Esophagus muscularis mucosa (tissue), 4 donors: ENCODE data around the gene TRDN. TPM values are rescaled to one million over a fixed set of nuclear protein-coding genes. Genes with fewer than 3 reads are reported as not detected.
"Not testable (repeated sequence)": the region's sequence is repeated elsewhere in the genome, so short reads cannot be mapped to it uniquely, and the experiment has no call there.

Source experiments
- DNase-seq: peaks from one replicate; pipeline ENCODE4 v3.0.0-alpha.2; 2017; ENCODE audit errors: extremely low spot score
- H3K27ac ChIP-seq, 4 donors: fragments of 200-600 bp; sonication (generic); replicated peaks in 1 of 4; 1 replicate in 3 of 4; 2 replicates in 1 of 4; pipeline ENCODE4 v1.5.1; 2016 to 2019; ENCODE audit warnings: mild to moderate bottlenecking in 1 of 4
- H3K27me3 ChIP-seq, 4 donors: fragments of 200-600 bp; sonication (generic); one replicate each; pipeline versions ENCODE4 v1.5.1 to v1.6.0; 2016 to 2019
- H3K36me3 ChIP-seq, 4 donors: fragments of 200-600 bp; sonication (generic); one replicate each; pipeline ENCODE4 v1.5.1; 2016 to 2019
- H3K4me1 ChIP-seq, 4 donors: fragments of 200-600 bp; sonication (generic); one replicate each; pipeline ENCODE4 v1.5.1; 2016 to 2019
- H3K4me3 ChIP-seq, 4 donors: fragments of 200-600 bp; sonication (generic); 1 replicate in 2 of 4; 2 replicates in 2 of 4; pipeline ENCODE4 v1.5.1; 2016 to 2019; ENCODE audit warnings: mild to moderate bottlenecking in 4 of 4, moderate library complexity in 1 of 4
- H3K9me3 ChIP-seq, 4 donors: fragments of 200-600 bp; sonication (generic); 1 replicate in 3 of 4; 2 replicates in 1 of 4; pipeline ENCODE4 v1.5.1; 2016 to 2019
- EP300 ChIP-seq: sonication (generic); formaldehyde crosslinking; IDR thresholded peaks from one replicate; pipeline ENCODE4 v1.6.1; 2017; ENCODE audit warnings: antibody characterized with exemption
- POLR2A ChIP-seq: fragments of 450-650 bp; IDR thresholded peaks from one replicate; pipeline ENCODE4 v1.6.1; 2017; ENCODE audit warnings: antibody characterized with exemption, moderate library complexity, mild to moderate bottlenecking, low read depth
- POLR2AphosphoS5 ChIP-seq, 2 donors: sonication (generic); formaldehyde crosslinking; IDR thresholded peaks; one replicate each; pipeline ENCODE4 v1.6.1; 2017; ENCODE audit warnings: antibody characterized with exemption in 2 of 2
- WGBS: methylation state at CpG from one replicate; pipeline ENCODE4 v1.1.5; 2018; 5-methylcytosine and 5-hydroxymethylcytosine counted together
- intact Hi-C: fragments of 100-400 bp; cut with DNase I; formaldehyde crosslinking; loops from one replicate; pipeline ENCODE4 v1.15.1; 2023
- total RNA-seq, 4 donors: library from RNA; depleted of rRNA; stranded (reverse); fragments of >200 nt; gene quantifications; one replicate each; pipeline versions ENCODE4 v1.1.0 to v1.2.1, GENCODE V29; 2016
- TF ChIP-seq, protein P1 (sequence below), 3 experiments: fragments of 200-600 bp in 2 of 3; fragments of 450-650 bp in 1 of 3; sonication (generic) in 2 of 3; IDR thresholded peaks; one replicate each; pipeline ENCODE4 v1.5.1; 2017 to 2019; ENCODE audit warnings: antibody characterized with exemption in 3 of 3, mild to moderate bottlenecking in 2 of 3, moderate library complexity in 1 of 3

Gene TRDN
- total RNA-seq, 4 donors from 2014 or later, result not detected

GRCh38 chr6:123233336-123233735 is 403.4 kb downstream of the TRDN start:
- Histone ChIP-seq H3K4me1 (no peaks in the 10 kb centered on the region), H3K36me3 (no peaks in the 10 kb centered on the region), H3K27ac (no peak overlapping the region), H3K4me3 (no peak overlapping the region), H3K27me3 (no peaks in the 10 kb centered on the region), H3K9me3 (no peaks in the 10 kb centered on the region)
- intact Hi-C loops, result no loop called here
- no peak for DNase-seq
- TF ChIP-seq POLR2AphosphoS5 (IDR thresholded peaks at IDR 0.05), result no peak
- no peak for TF ChIP-seq EP300
- TF ChIP-seq POLR2A, result no peak
- 73% methylated on average over 4 of the region's 4 CpGs for WGBS

GRCh38 chr6:123227789-123228188 is 409.0 kb downstream of the TRDN start:
- intact Hi-C loops, H3K27ac ChIP-seq, H3K4me3 ChIP-seq, DNase-seq, H3K27me3 ChIP-seq, H3K9me3 ChIP-seq, H3K4me1 ChIP-seq, H3K36me3 ChIP-seq: not testable (repeated sequence)
- 45% methylated on average over 2 of the region's 2 CpGs for WGBS

GRCh38 chr6:123226398-123226797 is 410.4 kb downstream of the TRDN start:
- intact Hi-C loops, result no loop called here
- 63% methylated on average over 3 of the region's 3 CpGs for WGBS
- DNase-seq, result no peak
- Histone ChIP-seq H3K27ac (no peak overlapping the region), H3K4me1 (no peaks in the 10 kb centered on the region), H3K9me3 (no peaks in the 10 kb centered on the region), H3K27me3 (no peaks in the 10 kb centered on the region), H3K36me3 (no peaks in the 10 kb centered on the region), H3K4me3 (no peak overlapping the region)
- TF ChIP-seq POLR2A, result no peak
- TF ChIP-seq POLR2AphosphoS5 (IDR thresholded peaks at IDR 0.05), result no peak

GRCh38 chr6:123224077-123224476 is 412.7 kb downstream of the TRDN start:
- intact Hi-C loops, result no loop called here
- no peak overlapping the region for H3K27ac ChIP-seq
- DNase-seq, result no peak
- no peak for TF ChIP-seq POLR2A
- TF ChIP-seq, protein P1, sequence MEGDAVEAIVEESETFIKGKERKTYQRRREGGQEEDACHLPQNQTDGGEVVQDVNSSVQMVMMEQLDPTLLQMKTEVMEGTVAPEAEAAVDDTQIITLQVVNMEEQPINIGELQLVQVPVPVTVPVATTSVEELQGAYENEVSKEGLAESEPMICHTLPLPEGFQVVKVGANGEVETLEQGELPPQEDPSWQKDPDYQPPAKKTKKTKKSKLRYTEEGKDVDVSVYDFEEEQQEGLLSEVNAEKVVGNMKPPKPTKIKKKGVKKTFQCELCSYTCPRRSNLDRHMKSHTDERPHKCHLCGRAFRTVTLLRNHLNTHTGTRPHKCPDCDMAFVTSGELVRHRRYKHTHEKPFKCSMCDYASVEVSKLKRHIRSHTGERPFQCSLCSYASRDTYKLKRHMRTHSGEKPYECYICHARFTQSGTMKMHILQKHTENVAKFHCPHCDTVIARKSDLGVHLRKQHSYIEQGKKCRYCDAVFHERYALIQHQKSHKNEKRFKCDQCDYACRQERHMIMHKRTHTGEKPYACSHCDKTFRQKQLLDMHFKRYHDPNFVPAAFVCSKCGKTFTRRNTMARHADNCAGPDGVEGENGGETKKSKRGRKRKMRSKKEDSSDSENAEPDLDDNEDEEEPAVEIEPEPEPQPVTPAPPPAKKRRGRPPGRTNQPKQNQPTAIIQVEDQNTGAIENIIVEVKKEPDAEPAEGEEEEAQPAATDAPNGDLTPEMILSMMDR (IDR thresholded peaks at IDR 0.05), result no peak
- TF ChIP-seq EP300, result no peak
- no peak for TF ChIP-seq POLR2AphosphoS5 (IDR thresholded peaks at IDR 0.05)
- H3K9me3 ChIP-seq, result no peaks in the 10 kb centered on the region
- H3K4me1 ChIP-seq, result no peaks in the 10 kb centered on the region
- no peak overlapping the region for H3K4me3 ChIP-seq
- H3K36me3 ChIP-seq, result no peaks in the 10 kb centered on the region
- H3K27me3 ChIP-seq, result no peaks in the 10 kb centered on the region

DNA sequence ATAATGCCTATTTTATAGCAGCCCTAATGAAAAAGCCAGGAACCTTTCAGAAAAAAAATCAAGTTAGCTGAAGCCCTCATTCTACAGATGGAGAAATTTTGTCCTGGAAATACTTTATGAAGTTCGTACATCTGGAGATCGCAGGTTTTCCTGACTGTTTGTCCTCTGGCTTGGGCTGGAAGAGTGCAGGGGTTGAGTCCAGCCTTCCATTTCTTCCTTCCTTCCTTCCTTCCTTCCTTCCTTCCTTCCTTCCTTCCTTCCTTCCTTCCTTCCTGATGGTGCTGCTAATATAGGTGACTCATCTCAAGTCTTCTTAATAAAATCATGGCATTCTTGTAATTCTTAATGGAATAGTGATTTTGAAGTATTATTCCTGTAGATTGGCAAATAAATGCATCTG is 413.3 kb downstream of the TRDN start:
- 83% methylated on average over 2 of the region's 2 CpGs for WGBS
- DNase-seq, result no peak
- Histone ChIP-seq H3K27ac (no peak overlapping the region), H3K4me3 (no peak overlapping the region), H3K4me1 (no peaks in the 10 kb centered on the region), H3K36me3 (no peaks in the 10 kb centered on the region), H3K9me3 (no peaks in the 10 kb centered on the region), H3K27me3 (no peaks in the 10 kb centered on the region)
- intact Hi-C loops, result no loop called here
- no peak for TF ChIP-seq EP300
- TF ChIP-seq POLR2A, result no peak
- TF ChIP-seq POLR2AphosphoS5 (IDR thresholded peaks at IDR 0.05), result no peak
- TF ChIP-seq, protein P1 (IDR thresholded peaks at IDR 0.05), result no peak

DNA sequence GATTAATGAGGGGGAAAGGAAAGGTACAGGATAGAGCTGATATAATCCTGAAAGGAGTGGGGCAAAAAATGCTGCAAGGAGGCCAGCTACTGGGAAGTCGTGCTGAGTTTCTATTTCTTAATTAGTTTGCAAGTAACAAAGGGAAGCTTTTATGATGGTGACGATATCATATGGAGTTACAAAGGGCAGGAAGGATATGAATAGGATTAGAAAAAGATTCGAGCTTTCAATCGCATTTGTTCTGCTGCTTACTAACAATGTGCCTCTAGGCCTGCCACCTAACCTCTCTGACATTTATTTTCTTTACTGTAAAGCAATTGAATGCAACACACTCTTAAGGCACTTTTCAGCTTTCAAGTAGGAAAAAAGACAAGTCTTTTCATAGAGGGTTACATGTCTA is 421.5 kb downstream of the TRDN start:
- intact Hi-C loops, result no loop called here

More for the DNA sequence above, 421.5 kb downstream of the TRDN start:
- 63% methylated on average over 4 of the region's 4 CpGs for WGBS
- H3K27ac ChIP-seq, result no peak overlapping the region
- no peak for DNase-seq
- H3K4me1 ChIP-seq, result no peaks in the 10 kb centered on the region
- no peaks in the 10 kb centered on the region for H3K9me3 ChIP-seq
- H3K36me3 ChIP-seq, result no peaks in the 10 kb centered on the region
- no peak overlapping the region for H3K4me3 ChIP-seq
- H3K27me3 ChIP-seq, result no peaks in the 10 kb centered on the region
- TF ChIP-seq, protein P1 (IDR thresholded peaks at IDR 0.05), result no peak
- TF ChIP-seq POLR2A, result no peak
- no peak for TF ChIP-seq POLR2AphosphoS5 (IDR thresholded peaks at IDR 0.05)
- TF ChIP-seq EP300, result no peak
